Smooth muscle cell of the umbilical artery (primary cell): Measurements from ENCODE around the gene P2RY8. TPM values are rescaled to one million over a fixed set of nuclear protein-coding genes. Genes with fewer than 3 reads are reported as not detected.

Experiments used
- total RNA-seq: library from RNA; depleted of rRNA; stranded (reverse); fragments of >200 nt; gene quantifications from 2 replicates; pipeline ENCODE4 v1.2.3, GENCODE V29; 2014

P2RY8 gene
- total RNA-seq: under 0.01 TPM in 1 of 2 replicates, not detected in the other

GRCh38 chrX:1537031-1537715, at the start of gene P2RY8:
Gene P2RY8, minus strand, starts transcription at chrX:1537185. Its CDS starts 70,627 bp downstream, at chrX:1466558.

GRCh38 chrX:1452516-1453394, 84.2 kb downstream of the P2RY8 start, which contains the start of gene ASMTL:
Gene ASMTL, minus strand, starts transcription at chrX:1452909. Its CDS starts 69 bp downstream, at chrX:1452840.

Other genes starting within 250 kb of the P2RY8 start
- not detected in 2 replicates for gene IL3RA, start 200.4 kb downstream of the P2RY8 start, total RNA-seq
- gene SLC25A6, start 145.1 kb downstream of the P2RY8 start, total RNA-seq: 151 and 159 TPM in 2 replicates
- gene ASMTL, start 84.3 kb downstream of the P2RY8 start, total RNA-seq: 9.5 and 13.1 TPM in 2 replicates
- gene AKAP17A, start 54.4 kb upstream of the P2RY8 start, total RNA-seq: 27.3 and 39.9 TPM in 2 replicates
- gene ASMT, start 77.9 kb upstream of the P2RY8 start, total RNA-seq: not detected in 2 replicates